HG02938 (cell line): ENCODE results near the gene ZC3HAV1.
"Not testable (repeated sequence)": the region's sequence is repeated elsewhere in the genome, so short reads cannot be mapped to it uniquely, and the experiment has no call there.

Source experiments
- ATAC-seq: cut with Tn5 transposase; IDR thresholded peaks from one replicate; pipeline ENCODE4 v1.9.1; 2021; ENCODE audit warnings: mild to moderate bottlenecking, moderate library complexity; ENCODE audit not compliant: unreplicated experiment

ZC3HAV1 gene

GRCh38 chr7:139055674-139056073, 53.8 kb downstream of the ZC3HAV1 start:
- no peak for ATAC-seq

- ATAC-seq: not testable (repeated sequence)
Measured at GRCh38 chr7:139054656-139055055, 54.9 kb downstream of the ZC3HAV1 start.

- no peak for ATAC-seq
Measured at GRCh38 chr7:139054101-139054500, 55.4 kb downstream of the ZC3HAV1 start.

GRCh38 chr7:139051655-139052054, 57.9 kb downstream of the ZC3HAV1 start:
- no peak for ATAC-seq

GRCh38 chr7:139049936-139050335, 59.6 kb downstream of the ZC3HAV1 start:
- ATAC-seq: no peak

- ATAC-seq: no peak
Measured at GRCh38 chr7:139049111-139049510, 60.4 kb downstream of the ZC3HAV1 start.

GRCh38 chr7:139047970-139048369, 61.5 kb downstream of the ZC3HAV1 start:
- no peak for ATAC-seq

GRCh38 chr7:139046143-139046542, 63.4 kb downstream of the ZC3HAV1 start:
- no peak for ATAC-seq

GRCh38 chr7:139044813-139045794, 64.4 kb downstream of the ZC3HAV1 start:
- ATAC-seq: no peak

- no peak for ATAC-seq
Measured at GRCh38 chr7:139043823-139044812, 65.4 kb downstream of the ZC3HAV1 start.

- ATAC-seq: no peak
Measured at GRCh38 chr7:139041378-139042085, 68.0 kb downstream of the ZC3HAV1 start.

- no peak for ATAC-seq
Measured at GRCh38 chr7:139038691-139039090, 70.8 kb downstream of the ZC3HAV1 start.

GRCh38 chr7:139036901-139037300, 72.6 kb downstream of the ZC3HAV1 start:
- ATAC-seq: no peak

GRCh38 chr7:139035586-139036353, 73.8 kb downstream of the ZC3HAV1 start, which contains the start of gene ZC3HAV1L:
Gene ZC3HAV1L (minus strand): TSS chr7:139036042. CDS start chr7:139036017, 25 bp downstream.
- ATAC-seq: peak; percentile 66

GRCh38 chr7:139034855-139035585, 74.5 kb downstream of the ZC3HAV1 start:
- peak; percentile 41 for ATAC-seq

- no peak for ATAC-seq
Measured at GRCh38 chr7:139034336-139034735, 75.2 kb downstream of the ZC3HAV1 start.

GRCh38 chr7:139033346-139034114, 76.0 kb downstream of the ZC3HAV1 start:
- no peak for ATAC-seq

- no peak for ATAC-seq
Measured at GRCh38 chr7:139032473-139032872, 77.0 kb downstream of the ZC3HAV1 start.
